Kidney (tissue), 14 donors: Measurements from ENCODE around the gene LPIN1. TPM values are rescaled to one million over a fixed set of nuclear protein-coding genes. Genes with fewer than 3 reads are reported as not detected.

Source experiments
- DNase-seq, 5 donors: peaks; one replicate each; pipeline ENCODE4 v3.0.0-alpha.2; 2013 to 2020
- FAIRE-seq: peaks from 2 replicates; lab custom pipeline; 2012; peaks lifted over from hg19 to GRCh38; lab: Jason Lieb, UNC
- H3K27ac ChIP-seq, 2 donors: one replicate each; pipeline ENCODE4 v1.7.0; 2013; ENCODE audit warnings: low read depth in 2 of 2, low read length in 2 of 2, inconsistent platforms in 1 of 2
- H3K27me3 ChIP-seq: one replicate; pipeline ENCODE4 v1.7.1; 2013; ENCODE audit warnings: low read length, inconsistent platforms; ENCODE audit not compliant: control insufficient read depth, insufficient read depth
- H3K36me3 ChIP-seq, 3 donors: one replicate each; pipeline versions ENCODE4 v1.7.0 to v1.7.1; 2013; ENCODE audit warnings: low read length in 3 of 3, control low read depth in 1 of 3, inconsistent platforms in 1 of 3; ENCODE audit not compliant: insufficient read depth in 3 of 3, control insufficient read depth in 2 of 3
- H3K4me1 ChIP-seq, 3 donors: one replicate each; pipeline versions ENCODE4 v1.7.0 to v1.7.1; 2013; ENCODE audit warnings: low read length in 3 of 3, inconsistent platforms in 1 of 3, low read depth in 1 of 3; ENCODE audit not compliant: control insufficient read depth in 2 of 3, insufficient read depth in 2 of 3
- H3K4me3 ChIP-seq, 3 donors: one replicate each; pipeline versions ENCODE4 v1.7.0 to v1.8.1; 2013; ENCODE audit warnings: low read length in 3 of 3, control low read depth in 1 of 3, inconsistent platforms in 1 of 3
- H3K9ac ChIP-seq, 3 donors: one replicate each; pipeline versions ENCODE4 v1.7.0 to v1.7.1; 2013; ENCODE audit warnings: low read length in 3 of 3, control low read depth in 1 of 3, inconsistent platforms in 1 of 3
- H3K9me3 ChIP-seq, 3 donors: one replicate each; pipeline versions ENCODE4 v1.7.0 to v1.7.1; 2013; ENCODE audit warnings: low read length in 3 of 3, control low read depth in 1 of 3, inconsistent platforms in 1 of 3; ENCODE audit not compliant: control insufficient read depth in 2 of 3, insufficient read depth in 1 of 3
- CTCF ChIP-seq: IDR thresholded peaks from 3 replicates; pipeline ENCODE4 v1.5.1; 2012; ENCODE audit warnings: mild to moderate bottlenecking, moderate library complexity, borderline replicate concordance; ENCODE audit not compliant: insufficient read depth; ENCODE audit errors: extremely low read depth
- intact Hi-C: fragments of 100-400 bp; cut with DNase I; formaldehyde crosslinking; loops from one replicate; pipeline ENCODE4 v1.11.1; 2022
- polyA plus RNA-seq: library from polyadenylated mRNA; stranded (reverse); fragments of 350-450 nt; fragmentation: Illumina TruSeq; extraction: RNeasy Lipid Tissue Mini Kit (QIAGEN cat#74804); gene quantifications from one replicate; pipeline ENCODE4 v1.2.3, GENCODE V29; 2014; ENCODE audit warnings: low read depth, low replicate concordance; ENCODE audit not compliant: insufficient read depth
- total RNA-seq: library from RNA; stranded (reverse); fragmentation: NEBNext Ultra II Directional; extraction: Animal tissue kit (Norgen Biotek cat#: 25700); gene quantifications from one replicate; pipeline ENCODE4 v1.2.1, GENCODE V29; 2021
- donor health status: control.
- donor health status: control.
- donor health status: control.
- donor health status: control.
- donor health status: control.
- donor health status: DM: yes; HTN: yes; CAD: no.
- donor health status: Normal renal cell carcinoma (clear cell type).

LPIN1 gene
- total and polyA plus RNA-seq, 2 donors from 2014 or later: 11.8 to 36.8 TPM

GRCh38 chr2:11738589-11739436, 7.6 kb upstream of the LPIN1 start:
- no peaks in the 10 kb centered on the region for H3K9me3 ChIP-seq
- intact Hi-C loops: no loop called here
- DNase-seq: peak; percentile 73 to 85 (median 74)
- peaks cover 0 to 3% (median 0%) of the 10 kb centered on the region in 3 donors for H3K4me1 ChIP-seq
- H3K27me3 ChIP-seq: no peaks in the 10 kb centered on the region
- no peak for FAIRE-seq
- no peak overlapping the region for H3K9ac ChIP-seq
- peak; percentile 41 for TF ChIP-seq CTCF
- H3K27ac ChIP-seq: no peak overlapping the region
- H3K4me3 ChIP-seq: no peak overlapping the region
- H3K36me3 ChIP-seq: no peaks in the 10 kb centered on the region

DNA sequence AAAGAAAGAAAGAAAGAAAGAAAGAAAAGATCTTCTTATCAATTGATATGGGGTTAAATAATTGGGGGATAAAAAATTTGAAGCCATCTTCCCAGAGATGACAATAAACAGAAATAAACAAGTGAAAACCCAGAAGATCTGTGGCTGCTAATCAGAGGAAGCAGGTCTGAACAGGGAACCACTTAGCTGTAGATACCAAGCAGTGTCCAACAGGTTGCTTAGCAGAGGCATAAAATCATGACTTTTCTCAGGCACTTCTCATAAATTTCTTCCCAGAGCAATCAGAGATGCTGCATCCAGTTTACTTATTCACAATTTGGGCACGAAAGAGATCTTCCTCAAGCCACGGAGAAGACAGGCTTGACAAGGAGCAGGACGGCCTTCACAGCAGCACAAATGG, 5.7 kb upstream of the LPIN1 start:
- DNase-seq: no peak
- intact Hi-C loops: no loop called here
- no peak for TF ChIP-seq CTCF
- H3K27ac ChIP-seq: no peak overlapping the region
- no peaks in the 10 kb centered on the region for H3K36me3 ChIP-seq
- H3K4me1 ChIP-seq: peaks cover 0 to 6% (median 0%) of the 10 kb centered on the region in 3 donors
- H3K4me3 ChIP-seq: no peak overlapping the region
- H3K9me3 ChIP-seq: no peaks in the 10 kb centered on the region
- no peak overlapping the region for H3K9ac ChIP-seq
- FAIRE-seq: no peak
- no peaks in the 10 kb centered on the region for H3K27me3 ChIP-seq

- Histone ChIP-seq H3K36me3 (no peaks in the 10 kb centered on the region), H3K4me1 (peaks cover 0 to 13% (median 0%) of the 10 kb centered on the region in 3 donors), H3K4me3 (no peak overlapping the region), H3K9me3 (no peaks in the 10 kb centered on the region), H3K9ac (no peak overlapping the region), H3K27me3 (no peaks in the 10 kb centered on the region), H3K27ac (no peak overlapping the region)
- intact Hi-C loops: no loop called here
- FAIRE-seq (no peak), DNase-seq (no peak)
- TF ChIP-seq CTCF: no peak
These were observed 4.1 kb upstream of the LPIN1 start for GRCh38 chr2:11742317-11742701.
